ENCODE results near the gene TMEM132C. TPM values are rescaled to one million over a fixed set of nuclear protein-coding genes. Genes with fewer than 3 reads are reported as not detected.

The TMEM132C gene
- total and polyA plus RNA-seq, 2 donors (not counting 1 experiment from before 2014, with no cell fraction given) = not detected

- no peak for TF ChIP-seq EZH2 (IDR thresholded peaks at IDR 0.05; ENCODE audit: borderline replicate concordance, insufficient read depth, low read depth, low read length, poor library complexity, severe bottlenecking)
- TF ChIP-seq, protein P1, sequence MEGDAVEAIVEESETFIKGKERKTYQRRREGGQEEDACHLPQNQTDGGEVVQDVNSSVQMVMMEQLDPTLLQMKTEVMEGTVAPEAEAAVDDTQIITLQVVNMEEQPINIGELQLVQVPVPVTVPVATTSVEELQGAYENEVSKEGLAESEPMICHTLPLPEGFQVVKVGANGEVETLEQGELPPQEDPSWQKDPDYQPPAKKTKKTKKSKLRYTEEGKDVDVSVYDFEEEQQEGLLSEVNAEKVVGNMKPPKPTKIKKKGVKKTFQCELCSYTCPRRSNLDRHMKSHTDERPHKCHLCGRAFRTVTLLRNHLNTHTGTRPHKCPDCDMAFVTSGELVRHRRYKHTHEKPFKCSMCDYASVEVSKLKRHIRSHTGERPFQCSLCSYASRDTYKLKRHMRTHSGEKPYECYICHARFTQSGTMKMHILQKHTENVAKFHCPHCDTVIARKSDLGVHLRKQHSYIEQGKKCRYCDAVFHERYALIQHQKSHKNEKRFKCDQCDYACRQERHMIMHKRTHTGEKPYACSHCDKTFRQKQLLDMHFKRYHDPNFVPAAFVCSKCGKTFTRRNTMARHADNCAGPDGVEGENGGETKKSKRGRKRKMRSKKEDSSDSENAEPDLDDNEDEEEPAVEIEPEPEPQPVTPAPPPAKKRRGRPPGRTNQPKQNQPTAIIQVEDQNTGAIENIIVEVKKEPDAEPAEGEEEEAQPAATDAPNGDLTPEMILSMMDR (IDR thresholded peaks at IDR 0.05) = no peak
- POLR2A ChIA-PET = no interaction called here
- peaks cover 0 to 16% (median 0%) of the 10 kb centered on the region in 3 donors for H3K9me3 ChIP-seq (ENCODE audit: control extremely low read depth in 1 of 3, control insufficient read depth in 2 of 3, insufficient read depth in 1 of 3, low read length in 2 of 3)
Measured at GRCh38 chr12:128425666-128426331, 158.8 kb downstream of the TMEM132C start.

GRCh38 chr12:128426511-128426910 is 159.5 kb downstream of the TMEM132C start:
- H3K27ac ChIP-seq (ENCODE audit: low read length in 2 of 2) = no peak overlapping the region
- no peaks in the 10 kb centered on the region for H3K4me1 ChIP-seq (ENCODE audit: control insufficient read depth in 2 of 2, insufficient read depth in 2 of 2, low read length in 2 of 2)
- no peak overlapping the region for H3K4me3 ChIP-seq (ENCODE audit: control extremely low read depth in 1 of 5, extremely low read depth in 1 of 5, insufficient read depth in 1 of 5, low read depth in 2 of 5, low read length in 4 of 5)
- no peak overlapping the region for H3K4me2 ChIP-seq (replicated peaks; ENCODE audit: low read depth, low read length, poor library complexity, severe bottlenecking)
- WGBS (ENCODE audit: insufficient coverage) = 75% methylated on average over 3 of the region's 5 CpGs
- POLR2A ChIA-PET = no interaction called here
- no peaks in the 10 kb centered on the region for H3K27me3 Mint-ChIP-seq
- H3K27ac Mint-ChIP-seq = no peak overlapping the region
- no peaks in the 10 kb centered on the region for H3K79me2 ChIP-seq (ENCODE audit: control insufficient read depth, insufficient read depth, low read length)
- no peak for TF ChIP-seq EZH2 (IDR thresholded peaks at IDR 0.05; ENCODE audit: borderline replicate concordance, insufficient read depth, low read depth, low read length, poor library complexity, severe bottlenecking)
- TF ChIP-seq, protein P1 (IDR thresholded peaks at IDR 0.05) = no peak
- no peaks in the 10 kb centered on the region for H4K20me1 ChIP-seq (ENCODE audit: control insufficient read depth, insufficient read depth, low read length, poor library complexity, severe bottlenecking)
- no peaks in the 10 kb centered on the region for H3K4me1 Mint-ChIP-seq
- H3K9me3 Mint-ChIP-seq (ENCODE audit: insufficient read depth) = peaks cover 3% of the 10 kb centered on the region
- no peak overlapping the region for H2AFZ ChIP-seq (ENCODE audit: insufficient read depth, low read depth, low read length, poor library complexity, severe bottlenecking)
- DNase-seq (no peak), ATAC-seq (ENCODE audit: low read depth) (no peak)
- no peak overlapping the region for H3K9ac ChIP-seq (ENCODE audit: low read length)
- CTCF ChIA-PET = no interaction called here
- no peaks in the 10 kb centered on the region for H3K27me3 ChIP-seq (replicated peaks in 1 of 4; ENCODE audit: control extremely low read depth in 1 of 4, control insufficient read depth in 3 of 4, insufficient read depth in 4 of 4, low read length in 3 of 4)
- peaks cover 0 to 16% (median 0%) of the 10 kb centered on the region in 3 donors for H3K9me3 ChIP-seq (ENCODE audit: control extremely low read depth in 1 of 3, control insufficient read depth in 2 of 3, insufficient read depth in 1 of 3, low read length in 2 of 3)
- no peak overlapping the region for H3K4me3 Mint-ChIP-seq
- intact Hi-C loops (cut with micrococcal nuclease) = no loop called here
- H3K36me3 ChIP-seq (replicated peaks in 1 of 2; ENCODE audit: control extremely low read depth in 1 of 2, control insufficient read depth in 1 of 2, extremely low read depth in 1 of 2, insufficient read depth in 2 of 2, low read length in 1 of 2) = no peaks in the 10 kb centered on the region

More at GRCh38 chr12:128425666-128426331, 158.8 kb downstream of the TMEM132C start:
- 76% methylated on average over 12 of the region's 18 CpGs for WGBS (ENCODE audit: insufficient coverage)
- Histone ChIP-seq H3K4me1 (ENCODE audit: control insufficient read depth in 2 of 2, insufficient read depth in 2 of 2, low read length in 2 of 2) (no peaks in the 10 kb centered on the region), H3K9ac (ENCODE audit: low read length) (no peak overlapping the region), H2AFZ (ENCODE audit: insufficient read depth, low read depth, low read length, poor library complexity, severe bottlenecking) (no peak overlapping the region), H3K36me3 (replicated peaks in 1 of 2; ENCODE audit: control extremely low read depth in 1 of 2, control insufficient read depth in 1 of 2, extremely low read depth in 1 of 2, insufficient read depth in 2 of 2, low read length in 1 of 2) (no peaks in the 10 kb centered on the region), H3K27me3 (replicated peaks in 1 of 4; ENCODE audit: control extremely low read depth in 1 of 4, control insufficient read depth in 3 of 4, insufficient read depth in 4 of 4, low read length in 3 of 4) (no peaks in the 10 kb centered on the region), H3K27ac (ENCODE audit: low read length in 2 of 2) (no peak overlapping the region), H3K4me2 (replicated peaks; ENCODE audit: low read depth, low read length, poor library complexity, severe bottlenecking) (no peak overlapping the region), H3K4me3 (ENCODE audit: control extremely low read depth in 1 of 5, extremely low read depth in 1 of 5, insufficient read depth in 1 of 5, low read depth in 2 of 5, low read length in 4 of 5) (no peak overlapping the region), H4K20me1 (ENCODE audit: control insufficient read depth, insufficient read depth, low read length, poor library complexity, severe bottlenecking) (no peaks in the 10 kb centered on the region), H3K79me2 (ENCODE audit: control insufficient read depth, insufficient read depth, low read length) (no peaks in the 10 kb centered on the region)
- Mint-ChIP-seq H3K27me3 (no peaks in the 10 kb centered on the region), H3K27ac (no peak overlapping the region), H3K4me3 (no peak overlapping the region), H3K4me1 (no peaks in the 10 kb centered on the region), H3K9me3 (ENCODE audit: insufficient read depth) (peaks cover 3% of the 10 kb centered on the region)
- no peak for ATAC-seq (ENCODE audit: low read depth)
- intact Hi-C loops (cut with micrococcal nuclease) = no loop called here
- CTCF ChIA-PET = no interaction called here
- DNase-seq = no peak

Data from B cell (primary cell).